ENCODE results near the gene DBNL.

The DBNL gene

DNA sequence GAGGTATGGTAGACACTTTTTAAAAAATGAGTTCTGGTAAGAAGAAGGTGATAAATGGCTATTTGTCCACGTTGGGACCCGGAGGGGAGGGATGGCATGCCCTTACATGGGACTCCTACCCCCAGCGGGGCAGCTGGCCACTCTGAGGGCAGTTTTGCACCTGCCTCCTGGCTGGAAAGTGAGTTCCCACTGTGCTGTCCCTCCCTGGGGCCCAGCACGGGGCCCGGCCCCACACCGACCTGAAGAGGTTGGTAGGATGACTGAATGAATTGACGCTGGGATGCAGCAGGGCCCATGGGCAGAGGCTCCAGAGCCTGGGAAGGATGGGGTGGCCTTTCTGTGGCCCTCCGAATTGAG lies 59.0 kb downstream of the DBNL start:
- Histone ChIP-seq H3K27ac (ENCODE audit: low read depth, low read length, severe bottlenecking) (no peak overlapping the region), H3K36me3 (ENCODE audit: control insufficient read depth, insufficient read depth, low read length) (peaks cover 30% of the 10 kb centered on the region), H3K4me3 (ENCODE audit: extremely low read depth, insufficient read depth, low read length, poor library complexity, severe bottlenecking) (peak overlapping the region; percentile 72), H3K9me3 (ENCODE audit: control insufficient read depth, low read length) (no peaks in the 10 kb centered on the region), H3K4me1 (ENCODE audit: control insufficient read depth, insufficient read depth, low read length, poor library complexity, severe bottlenecking) (peaks cover 19% of the 10 kb centered on the region)
- 53 to 56% methylated on average over 8 of the region's 8 CpGs for WGBS, 2 experiments (ENCODE audit: insufficient coverage in 2 of 2)

DNA sequence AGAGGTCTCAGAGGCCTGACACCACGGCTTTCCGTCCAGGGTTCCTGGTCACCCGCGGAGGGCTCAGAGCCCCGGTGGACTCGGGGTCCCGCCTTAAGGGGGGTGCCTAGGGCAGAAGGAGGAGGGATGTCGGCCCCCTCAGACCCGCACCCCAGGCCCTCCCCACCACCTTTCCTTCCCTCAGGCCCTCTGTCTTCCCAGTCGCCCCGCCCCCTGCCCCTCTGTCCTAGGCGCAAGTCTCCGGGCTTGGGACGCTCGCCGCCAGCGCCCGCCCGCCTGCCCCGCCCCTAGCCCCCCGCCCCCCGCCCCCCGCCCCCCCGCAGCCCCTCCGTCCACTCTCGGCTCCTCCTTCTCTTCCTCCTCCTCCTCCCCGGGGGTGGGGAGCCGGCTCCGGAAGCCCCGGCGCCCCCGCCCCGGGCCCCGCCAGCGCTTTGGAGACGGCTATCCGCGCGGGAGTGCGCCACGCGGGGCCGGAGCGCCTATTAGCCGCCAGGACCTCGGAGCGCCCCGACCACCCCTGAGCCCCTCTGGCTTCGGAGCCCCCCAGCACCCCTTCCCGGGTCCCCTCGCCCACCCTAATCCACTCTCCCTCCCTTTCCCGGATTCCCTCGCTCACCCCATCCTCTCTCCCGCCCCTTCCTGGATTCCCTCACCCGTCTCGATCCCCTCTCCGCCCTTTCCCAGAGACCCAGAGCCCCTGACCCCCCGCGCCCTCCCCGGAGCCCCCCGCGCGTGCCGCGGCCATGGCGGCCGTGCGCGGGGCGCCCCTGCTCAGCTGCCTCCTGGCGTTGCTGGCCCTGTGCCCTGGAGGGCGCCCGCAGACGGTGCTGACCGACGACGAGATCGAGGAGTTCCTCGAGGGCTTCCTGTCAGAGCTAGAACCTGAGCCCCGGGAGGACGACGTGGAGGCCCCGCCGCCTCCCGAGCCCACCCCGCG lies 59.7 kb downstream of the DBNL start, which contains the start of gene AEBP1:
TSS of gene AEBP1 (plus strand) at position 423 of the 937 bp plus-strand sequence. CDS start at position 744, 321 bp downstream.
- Histone ChIP-seq H3K27ac (ENCODE audit: low read depth, low read length, severe bottlenecking) (peak within 1 kb of the TSS; percentile 39), H3K4me3 (ENCODE audit: extremely low read depth, insufficient read depth, low read length, poor library complexity, severe bottlenecking) (peak within 1 kb of the TSS; percentile 72), H3K4me1 (ENCODE audit: control insufficient read depth, insufficient read depth, low read length, poor library complexity, severe bottlenecking) (peaks cover 19% of the 10 kb centered on the region), H3K9me3 (ENCODE audit: control insufficient read depth, low read length) (no peaks in the 10 kb centered on the region), H3K36me3 (ENCODE audit: control insufficient read depth, insufficient read depth, low read length) (peaks cover 37% of the 10 kb centered on the region)
- 1 to 5% methylated on average over 50 to 52 of the region's 87 CpGs for WGBS, 2 experiments (ENCODE audit: insufficient coverage in 2 of 2)

DNA sequence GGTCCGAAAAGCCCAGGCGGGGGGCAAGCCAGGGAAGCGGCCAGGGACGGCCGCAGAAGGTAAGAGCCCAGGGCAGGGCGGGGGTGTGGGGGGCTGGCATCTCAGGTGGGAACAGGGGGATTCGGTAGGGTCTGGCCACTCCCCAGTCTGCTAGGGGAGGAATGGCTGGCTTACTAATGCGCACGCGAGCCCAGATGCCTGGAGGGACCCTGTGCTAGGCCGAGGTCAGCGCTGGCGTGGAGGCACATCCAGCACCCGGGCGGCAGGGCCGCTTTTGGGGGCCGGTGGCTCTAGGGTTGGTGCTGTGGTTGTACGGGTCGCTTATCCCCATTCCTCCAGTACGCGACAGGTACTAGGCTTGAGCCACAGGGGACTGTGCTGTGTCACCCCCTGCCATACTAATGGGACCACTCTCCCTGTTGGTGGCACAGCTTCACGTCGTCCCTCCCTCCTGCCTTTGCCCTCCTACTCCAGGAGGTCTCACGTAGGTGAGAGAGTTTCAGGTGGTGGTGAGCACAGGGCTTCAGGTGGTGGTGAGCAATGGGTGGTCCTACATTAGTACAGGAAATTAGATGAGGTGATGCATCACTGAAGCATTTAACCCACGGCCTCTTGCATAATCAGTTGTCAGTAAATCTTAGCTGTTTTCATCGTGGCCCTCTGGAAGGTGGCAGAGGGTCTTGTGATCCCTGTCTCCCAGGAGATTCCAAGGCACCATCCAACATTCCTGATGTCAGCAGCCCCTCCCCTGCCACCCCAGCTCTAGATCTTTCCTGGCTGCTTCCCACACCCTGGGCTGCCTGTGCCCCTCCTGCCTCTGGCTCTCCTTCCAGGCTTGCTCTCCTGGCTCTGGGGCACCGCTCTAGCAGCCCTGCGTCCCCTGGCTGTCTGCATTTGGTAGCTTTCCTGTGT lies 60.6 kb downstream of the DBNL start:
- Histone ChIP-seq H3K4me3 (ENCODE audit: extremely low read depth, insufficient read depth, low read length, poor library complexity, severe bottlenecking) (peak overlapping the region; percentile 72), H3K9me3 (ENCODE audit: control insufficient read depth, low read length) (no peaks in the 10 kb centered on the region), H3K36me3 (ENCODE audit: control insufficient read depth, insufficient read depth, low read length) (peaks cover 46% of the 10 kb centered on the region), H3K4me1 (ENCODE audit: control insufficient read depth, insufficient read depth, low read length, poor library complexity, severe bottlenecking) (peaks cover 15% of the 10 kb centered on the region), H3K27ac (ENCODE audit: low read depth, low read length, severe bottlenecking) (peak overlapping the region; percentile 39)
- WGBS, 2 experiments (ENCODE audit: insufficient coverage in 2 of 2), result 19 to 21% methylated on average over 15 to 19 of the region's 28 CpGs

DNA sequence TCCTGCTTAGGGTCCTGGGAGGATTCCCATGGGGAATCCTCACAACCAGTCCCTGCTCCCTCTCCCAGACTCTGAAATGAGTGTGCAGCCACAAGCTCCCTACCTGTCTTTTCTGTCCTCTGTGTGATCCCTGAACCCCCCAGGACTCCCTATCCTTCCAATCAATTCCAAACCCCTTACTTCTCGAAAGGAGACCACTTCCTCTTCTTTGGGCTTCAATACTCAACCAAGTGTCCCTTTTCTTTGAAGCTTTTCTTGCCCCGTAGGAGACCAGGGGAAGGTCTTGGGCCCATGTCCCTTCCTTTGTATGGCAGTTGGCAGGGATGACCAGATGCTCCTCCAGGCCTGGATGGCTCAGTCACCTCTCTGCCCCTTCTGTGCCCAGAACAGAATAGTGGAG lies 61.3 kb downstream of the DBNL start:
- Histone ChIP-seq H3K4me1 (ENCODE audit: control insufficient read depth, insufficient read depth, low read length, poor library complexity, severe bottlenecking) (peaks cover 10% of the 10 kb centered on the region), H3K36me3 (ENCODE audit: control insufficient read depth, insufficient read depth, low read length) (peaks cover 52% of the 10 kb centered on the region), H3K4me3 (ENCODE audit: extremely low read depth, insufficient read depth, low read length, poor library complexity, severe bottlenecking) (peak overlapping the region; percentile 72), H3K9me3 (ENCODE audit: control insufficient read depth, low read length) (no peaks in the 10 kb centered on the region), H3K27ac (ENCODE audit: low read depth, low read length, severe bottlenecking) (no peak overlapping the region)
- 100% methylated on average over 1 of the region's 2 CpGs for WGBS, 2 experiments (ENCODE audit: insufficient coverage in 2 of 2)

DNA sequence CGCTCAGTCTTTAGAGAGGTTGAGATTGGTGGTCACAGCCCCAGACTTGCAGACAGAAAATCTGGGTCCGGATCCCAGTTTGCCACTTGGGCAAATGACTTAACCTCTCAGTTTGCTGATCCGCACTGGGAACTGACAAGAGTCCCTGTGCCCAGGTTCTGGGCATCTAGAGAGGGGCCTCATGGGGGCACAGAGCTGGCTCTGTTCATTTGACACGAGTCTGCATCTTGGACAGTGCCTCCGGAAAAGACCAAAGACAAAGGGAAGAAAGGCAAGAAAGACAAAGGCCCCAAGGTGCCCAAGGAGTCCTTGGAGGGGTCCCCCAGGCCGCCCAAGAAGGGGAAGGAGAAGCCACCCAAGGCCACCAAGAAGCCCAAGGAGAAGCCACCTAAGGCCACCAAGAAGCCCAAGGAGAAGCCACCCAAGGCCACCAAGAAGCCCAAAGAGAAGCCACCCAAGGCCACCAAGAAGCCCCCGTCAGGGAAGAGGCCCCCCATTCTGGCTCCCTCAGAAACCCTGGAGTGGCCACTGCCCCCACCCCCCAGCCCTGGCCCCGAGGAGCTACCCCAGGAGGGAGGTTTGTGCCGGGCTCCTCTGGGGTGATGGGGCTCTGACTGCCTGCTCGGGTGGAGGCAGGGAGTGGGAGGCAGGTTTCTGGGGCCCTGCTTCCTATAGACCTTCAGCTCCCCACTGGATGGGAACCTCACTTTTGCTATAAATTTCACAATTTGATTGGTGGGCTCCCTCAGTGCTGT lies 62.0 kb downstream of the DBNL start:
- H3K36me3 ChIP-seq (ENCODE audit: control insufficient read depth, insufficient read depth, low read length), result peaks cover 59% of the 10 kb centered on the region
- peaks cover 8% of the 10 kb centered on the region for H3K4me1 ChIP-seq (ENCODE audit: control insufficient read depth, insufficient read depth, low read length, poor library complexity, severe bottlenecking)
- H3K4me3 ChIP-seq (ENCODE audit: extremely low read depth, insufficient read depth, low read length, poor library complexity, severe bottlenecking), result no peak overlapping the region
- 88 to 92% methylated on average over 8 of the region's 10 CpGs for WGBS, 2 experiments (ENCODE audit: insufficient coverage in 2 of 2)
- H3K27ac ChIP-seq (ENCODE audit: low read depth, low read length, severe bottlenecking), result no peak overlapping the region
- no peaks in the 10 kb centered on the region for H3K9me3 ChIP-seq (ENCODE audit: control insufficient read depth, low read length)

DNA sequence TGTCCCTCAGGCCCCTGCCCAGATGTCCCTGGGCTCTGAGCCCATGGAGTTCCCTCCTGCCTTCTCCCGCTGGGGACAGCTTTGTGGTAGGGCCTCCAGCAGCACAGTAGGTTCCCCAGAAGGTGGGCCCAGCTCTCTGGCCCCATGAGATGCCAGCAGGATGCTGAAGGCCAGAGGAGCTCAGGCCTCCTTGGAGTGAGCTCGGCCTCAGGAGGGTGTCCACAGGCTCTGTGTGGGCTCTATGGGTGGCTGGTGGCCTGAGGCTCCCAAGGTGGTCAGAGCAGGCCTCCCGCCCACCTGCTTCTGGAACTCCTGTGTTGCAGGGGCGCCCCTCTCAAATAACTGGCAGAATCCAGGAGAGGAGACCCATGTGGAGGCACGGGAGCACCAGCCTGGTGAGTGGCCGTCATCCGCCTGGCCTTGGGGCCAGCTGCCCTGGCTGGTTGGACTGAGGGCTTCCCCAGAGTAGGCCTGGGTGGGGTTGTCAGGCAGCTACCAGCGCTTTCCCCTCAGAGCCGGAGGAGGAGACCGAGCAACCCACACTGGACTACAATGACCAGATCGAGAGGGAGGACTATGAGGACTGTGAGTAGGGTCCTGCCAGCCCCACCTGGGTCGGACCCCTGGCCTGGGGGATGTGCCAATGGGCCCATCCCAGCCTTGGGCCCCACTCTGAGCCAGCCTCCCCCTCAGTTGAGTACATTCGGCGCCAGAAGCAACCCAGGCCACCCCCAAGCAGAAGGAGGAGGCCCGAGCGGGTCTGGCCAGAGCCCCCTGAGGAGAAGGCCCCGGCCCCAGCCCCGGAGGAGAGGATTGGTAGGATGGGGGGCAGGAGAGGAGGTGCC lies 62.8 kb downstream of the DBNL start:
- WGBS, 2 experiments (ENCODE audit: insufficient coverage in 2 of 2), result 97 to 98% methylated on average over 17 to 18 of the region's 18 CpGs
- H3K27ac ChIP-seq (ENCODE audit: low read depth, low read length, severe bottlenecking), result no peak overlapping the region
- no peak overlapping the region for H3K4me3 ChIP-seq (ENCODE audit: extremely low read depth, insufficient read depth, low read length, poor library complexity, severe bottlenecking)
- H3K4me1 ChIP-seq (ENCODE audit: control insufficient read depth, insufficient read depth, low read length, poor library complexity, severe bottlenecking), result peaks cover 5% of the 10 kb centered on the region
- peaks cover 65% of the 10 kb centered on the region for H3K36me3 ChIP-seq (ENCODE audit: control insufficient read depth, insufficient read depth, low read length)
- no peaks in the 10 kb centered on the region for H3K9me3 ChIP-seq (ENCODE audit: control insufficient read depth, low read length)

DNA sequence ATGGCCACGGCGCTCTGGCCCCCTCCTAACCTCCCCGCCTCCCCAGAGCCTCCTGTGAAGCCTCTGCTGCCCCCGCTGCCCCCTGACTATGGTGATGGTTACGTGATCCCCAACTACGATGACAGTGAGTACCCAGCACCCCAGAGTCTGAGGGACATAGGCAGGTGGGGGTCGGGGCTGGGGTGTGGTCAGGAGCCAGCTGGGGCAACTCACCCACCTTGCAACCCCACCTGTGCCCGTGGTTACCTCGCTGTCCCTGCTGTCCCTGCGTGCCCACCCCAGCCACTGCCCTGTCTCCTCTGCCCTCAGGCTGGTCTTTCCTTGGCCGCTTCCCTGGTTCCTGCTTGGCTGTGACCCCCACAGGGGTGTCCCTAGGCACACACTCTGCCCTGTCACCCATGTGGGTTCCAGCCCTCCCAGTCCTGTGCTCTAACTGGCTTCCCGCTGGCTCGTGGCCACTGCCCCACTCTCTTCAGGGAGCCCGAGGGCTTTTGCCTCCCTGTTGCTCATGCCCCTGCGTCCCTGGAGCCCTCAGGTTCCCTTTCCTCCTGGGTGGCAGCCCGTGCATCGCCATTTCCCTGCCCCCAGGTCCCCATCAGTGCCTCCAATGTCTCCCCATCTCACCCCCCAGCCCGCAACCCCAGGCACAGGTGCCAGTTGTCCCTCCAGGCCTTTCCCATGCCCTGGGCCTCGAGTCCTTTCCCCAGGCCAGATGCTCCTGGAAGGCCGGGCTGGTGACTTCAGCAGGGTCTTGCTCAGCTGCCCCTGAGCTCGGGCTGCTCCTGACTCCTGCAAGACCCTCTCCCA lies 63.7 kb downstream of the DBNL start:
- WGBS, 2 experiments (ENCODE audit: insufficient coverage in 2 of 2), result 92 to 96% methylated on average over 14 to 15 of the region's 21 CpGs
- Histone ChIP-seq H3K27ac (ENCODE audit: low read depth, low read length, severe bottlenecking) (no peak overlapping the region), H3K4me1 (ENCODE audit: control insufficient read depth, insufficient read depth, low read length, poor library complexity, severe bottlenecking) (peaks cover 5% of the 10 kb centered on the region)

DNA sequence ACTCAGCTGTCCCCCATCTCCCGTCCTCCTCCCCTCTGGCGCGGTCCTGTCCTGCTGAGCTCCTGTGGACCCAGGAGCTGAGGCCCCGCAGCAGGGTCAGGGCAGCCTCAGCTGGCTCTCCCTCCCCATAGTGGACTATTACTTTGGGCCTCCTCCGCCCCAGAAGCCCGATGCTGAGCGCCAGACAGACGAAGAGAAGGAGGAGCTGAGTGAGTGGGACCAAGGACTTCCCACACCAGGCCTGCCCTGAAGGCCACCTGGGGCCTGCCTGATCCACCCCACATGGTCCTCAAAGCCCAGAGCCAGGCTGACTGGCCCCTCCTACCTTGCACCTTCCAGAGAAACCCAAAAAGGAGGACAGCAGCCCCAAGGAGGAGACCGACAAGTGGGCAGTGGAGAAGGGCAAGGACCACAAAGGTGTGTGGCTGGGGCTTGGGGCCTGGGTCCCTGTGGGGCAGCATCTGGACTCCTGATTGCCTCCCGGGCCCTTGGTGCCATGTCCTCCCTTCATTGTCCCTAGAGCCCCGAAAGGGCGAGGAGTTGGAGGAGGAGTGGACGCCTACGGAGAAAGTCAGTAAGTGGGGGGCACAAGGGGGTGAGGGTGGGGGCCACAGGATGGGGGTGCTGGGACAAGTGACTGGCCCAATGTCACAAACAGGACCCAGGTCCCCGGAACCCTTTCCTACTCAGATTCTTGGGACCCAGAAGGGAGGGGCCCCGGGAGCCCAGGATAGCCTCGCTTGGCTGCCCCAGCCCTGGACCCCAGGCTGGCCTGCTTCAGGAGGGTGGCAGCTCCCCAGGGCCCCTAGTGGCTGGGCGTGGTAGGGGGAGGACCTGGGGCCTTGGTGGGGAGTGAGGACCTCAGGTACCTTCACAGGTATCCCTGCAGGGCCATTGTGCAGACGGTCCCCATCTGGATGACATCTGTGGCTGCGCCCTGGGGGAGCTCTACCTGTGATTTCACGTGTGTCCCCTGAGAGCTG lies 64.6 kb downstream of the DBNL start:
- Histone ChIP-seq H3K9me3 (ENCODE audit: control insufficient read depth, low read length) (no peaks in the 10 kb centered on the region), H3K36me3 (ENCODE audit: control insufficient read depth, insufficient read depth, low read length) (peaks cover 80% of the 10 kb centered on the region), H3K4me1 (ENCODE audit: control insufficient read depth, insufficient read depth, low read length, poor library complexity, severe bottlenecking) (peaks cover 5% of the 10 kb centered on the region), H3K4me3 (ENCODE audit: extremely low read depth, insufficient read depth, low read length, poor library complexity, severe bottlenecking) (no peak overlapping the region), H3K27ac (ENCODE audit: low read depth, low read length, severe bottlenecking) (no peak overlapping the region)
- 91% methylated on average over 9 to 11 of the region's 21 CpGs for WGBS, 2 experiments (ENCODE audit: insufficient coverage in 2 of 2)

More for the DNA sequence above, 63.7 kb downstream of the DBNL start:
- peaks cover 73% of the 10 kb centered on the region for H3K36me3 ChIP-seq (ENCODE audit: control insufficient read depth, insufficient read depth, low read length)
- H3K4me3 ChIP-seq (ENCODE audit: extremely low read depth, insufficient read depth, low read length, poor library complexity, severe bottlenecking), result no peak overlapping the region
- no peaks in the 10 kb centered on the region for H3K9me3 ChIP-seq (ENCODE audit: control insufficient read depth, low read length)
